ENCODE data around the gene RAB4B.
A peak's percentile ranks its signal among the peaks of the same experiment; 100 is the strongest.

The RAB4B gene

DNA sequence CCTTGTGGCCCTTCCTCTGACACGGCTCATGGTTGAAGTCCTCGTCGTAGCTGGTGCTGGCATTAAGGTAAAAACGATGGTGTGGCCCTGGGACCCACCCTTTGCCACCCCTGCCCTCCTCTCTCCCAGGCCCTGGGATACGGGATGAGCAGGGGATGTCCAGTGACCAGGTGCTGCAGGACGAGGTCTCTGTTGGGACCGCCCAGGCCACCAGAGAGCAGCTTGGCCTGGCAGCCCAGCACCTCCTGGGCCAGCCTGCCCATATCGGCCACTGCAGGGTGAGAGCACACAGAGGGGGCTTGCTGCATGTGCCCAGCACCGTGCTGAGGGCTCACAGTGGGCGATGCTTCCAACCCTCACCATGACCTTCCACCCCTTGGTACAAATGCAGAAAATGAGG is 34.1 kb upstream of the RAB4B start:
- H3K4me3 ChIP-seq (ENCODE audit: control insufficient read depth, low read depth, low read length): no peak overlapping the region
- TF ChIP-seq, protein P1, sequence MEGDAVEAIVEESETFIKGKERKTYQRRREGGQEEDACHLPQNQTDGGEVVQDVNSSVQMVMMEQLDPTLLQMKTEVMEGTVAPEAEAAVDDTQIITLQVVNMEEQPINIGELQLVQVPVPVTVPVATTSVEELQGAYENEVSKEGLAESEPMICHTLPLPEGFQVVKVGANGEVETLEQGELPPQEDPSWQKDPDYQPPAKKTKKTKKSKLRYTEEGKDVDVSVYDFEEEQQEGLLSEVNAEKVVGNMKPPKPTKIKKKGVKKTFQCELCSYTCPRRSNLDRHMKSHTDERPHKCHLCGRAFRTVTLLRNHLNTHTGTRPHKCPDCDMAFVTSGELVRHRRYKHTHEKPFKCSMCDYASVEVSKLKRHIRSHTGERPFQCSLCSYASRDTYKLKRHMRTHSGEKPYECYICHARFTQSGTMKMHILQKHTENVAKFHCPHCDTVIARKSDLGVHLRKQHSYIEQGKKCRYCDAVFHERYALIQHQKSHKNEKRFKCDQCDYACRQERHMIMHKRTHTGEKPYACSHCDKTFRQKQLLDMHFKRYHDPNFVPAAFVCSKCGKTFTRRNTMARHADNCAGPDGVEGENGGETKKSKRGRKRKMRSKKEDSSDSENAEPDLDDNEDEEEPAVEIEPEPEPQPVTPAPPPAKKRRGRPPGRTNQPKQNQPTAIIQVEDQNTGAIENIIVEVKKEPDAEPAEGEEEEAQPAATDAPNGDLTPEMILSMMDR (conservative IDR thresholded peaks at IDR 0.05; ENCODE audit: control insufficient read depth, insufficient read depth, low read depth, low read length): no peak
- no peak for DNase-seq (ENCODE audit: low read depth)

DNA sequence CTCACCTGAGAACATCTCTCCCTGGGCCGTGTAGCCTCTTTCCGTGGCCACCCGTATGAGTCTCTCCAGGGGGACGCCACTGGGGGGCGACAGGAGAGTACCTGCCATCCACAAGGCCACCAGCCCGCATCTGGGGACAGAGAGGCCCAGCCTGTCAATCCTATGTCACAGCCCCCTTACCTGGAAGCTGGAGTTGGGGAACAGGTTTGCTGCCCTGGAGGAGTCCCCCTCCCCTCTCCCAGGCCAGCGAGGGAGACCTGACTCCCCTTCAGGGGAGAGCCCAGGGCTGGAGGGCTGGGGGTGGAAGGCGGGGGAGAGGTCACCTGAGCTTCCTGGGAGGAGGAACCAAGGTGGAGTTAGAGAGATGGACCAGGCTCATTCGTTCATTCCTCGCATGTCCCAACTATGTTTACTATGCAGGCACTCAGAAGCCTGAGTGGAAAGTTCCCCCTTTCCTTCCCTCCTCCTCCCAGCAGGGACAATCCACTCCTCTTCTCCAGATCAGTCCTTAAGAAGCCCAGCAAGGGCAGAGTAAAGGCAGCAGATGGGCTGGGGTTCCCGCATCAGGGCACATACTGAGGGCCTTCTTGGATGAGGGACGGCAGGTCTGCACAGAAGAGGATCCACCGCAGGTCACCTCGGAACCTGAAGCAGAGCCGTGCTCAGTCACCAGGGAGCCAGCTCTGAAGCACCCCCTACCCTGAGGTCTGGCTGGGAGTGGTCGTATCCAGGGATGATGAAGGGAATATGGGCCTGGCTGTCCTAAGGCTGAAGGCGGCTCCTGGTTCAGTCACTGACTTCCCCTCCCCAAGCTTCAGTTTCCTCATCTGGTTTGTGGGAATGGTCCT is 33.3 kb upstream of the RAB4B start:
- H3K4me3 ChIP-seq (ENCODE audit: control insufficient read depth, low read depth, low read length): no peak overlapping the region
- TF ChIP-seq, protein P1 (conservative IDR thresholded peaks at IDR 0.05; ENCODE audit: control insufficient read depth, insufficient read depth, low read depth, low read length): no peak
- DNase-seq (ENCODE audit: low read depth): no peak

DNA sequence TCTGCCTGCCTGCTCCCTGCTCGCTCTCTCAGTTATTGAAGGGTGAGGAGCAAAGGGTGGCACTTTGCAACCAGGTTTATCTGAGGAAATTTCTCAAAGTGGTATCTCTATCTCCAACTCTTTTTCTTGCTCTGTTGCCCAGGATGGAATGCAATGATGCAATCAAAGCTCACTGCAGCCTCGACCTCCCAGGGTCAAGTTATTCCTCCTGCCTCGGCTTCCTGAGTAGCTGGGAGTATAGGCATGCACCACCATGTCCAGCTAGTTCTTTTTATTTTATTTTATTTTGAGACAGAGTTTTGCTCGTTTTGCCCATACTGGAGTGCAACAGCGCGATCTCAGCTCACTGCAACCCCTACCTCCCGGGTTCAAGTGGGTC is 32.7 kb upstream of the RAB4B start:
- TF ChIP-seq, protein P1 (conservative IDR thresholded peaks at IDR 0.05; ENCODE audit: control insufficient read depth, insufficient read depth, low read depth, low read length): no peak
- H3K4me3 ChIP-seq (ENCODE audit: control insufficient read depth, low read depth, low read length): no peak overlapping the region
- DNase-seq (ENCODE audit: low read depth): peak; percentile 51

DNA sequence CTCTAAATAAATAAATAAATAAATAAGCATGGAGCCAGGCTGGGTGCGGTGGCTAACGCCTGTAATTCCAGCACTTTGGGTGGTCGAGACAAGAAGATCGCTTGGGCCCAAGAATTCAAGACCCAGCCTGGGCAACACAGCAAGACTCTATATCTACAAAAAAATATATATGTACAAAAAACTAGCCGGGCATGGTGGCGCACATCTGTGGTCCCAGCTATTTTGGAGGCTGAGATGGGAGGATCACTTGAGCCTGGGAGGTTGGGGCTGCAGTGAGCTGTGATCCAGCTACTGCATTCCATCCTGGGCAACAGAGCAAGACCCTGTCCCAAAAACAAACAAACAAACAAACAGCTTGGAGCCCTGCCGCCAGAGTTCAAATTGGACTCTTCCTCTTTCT is 30.5 kb upstream of the RAB4B start:
- DNase-seq (ENCODE audit: low read depth): no peak
- TF ChIP-seq, protein P1 (conservative IDR thresholded peaks at IDR 0.05; ENCODE audit: control insufficient read depth, insufficient read depth, low read depth, low read length): no peak
- H3K4me3 ChIP-seq (ENCODE audit: control insufficient read depth, low read depth, low read length): no peak overlapping the region

DNA sequence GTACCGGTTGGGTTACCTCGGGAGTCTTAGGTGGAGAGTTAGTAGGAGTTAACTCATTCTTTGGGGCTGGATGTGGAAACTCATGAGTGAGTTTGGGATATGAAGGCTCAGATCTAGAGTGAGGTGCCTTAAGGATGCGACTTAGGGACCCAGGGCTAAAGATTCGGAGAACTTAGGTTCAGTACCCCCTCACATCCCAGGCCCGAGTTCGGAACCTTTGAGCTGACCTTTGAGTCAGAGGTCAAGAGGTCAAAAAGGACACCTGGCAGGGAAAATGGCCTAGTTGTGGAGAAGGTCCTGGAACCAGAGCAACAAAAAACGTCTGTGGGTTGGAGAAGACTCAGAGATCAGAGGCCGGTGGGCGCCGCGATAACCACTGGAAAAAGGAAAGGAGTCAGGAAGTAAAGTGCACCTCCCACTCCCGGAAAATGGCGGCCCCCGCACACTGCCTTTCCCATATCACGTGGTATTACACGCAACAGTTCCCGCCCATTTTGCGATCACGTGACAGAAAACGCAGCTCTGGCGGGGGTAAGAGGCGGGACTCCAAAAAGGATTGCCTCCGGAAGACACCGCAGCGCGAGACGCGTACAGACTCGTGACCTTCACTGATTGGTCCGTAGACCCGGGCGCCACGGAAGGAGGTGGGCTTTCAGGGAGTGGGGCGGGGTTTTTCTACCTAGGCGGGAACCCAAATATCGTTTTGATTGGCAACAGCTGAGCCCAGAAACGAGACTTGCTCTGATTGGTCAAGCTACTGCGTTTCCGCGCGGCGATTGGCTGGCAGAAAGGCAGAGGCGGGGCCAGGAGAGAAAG is 27.8 kb upstream of the RAB4B start, which contains the start of gene ACTMAP:
Gene ACTMAP (minus strand): TSS at position 420 of the 816 bp plus-strand sequence. CDS start 674 bp downstream, outside the sequence.
- TF ChIP-seq, protein P1 (conservative IDR thresholded peaks at IDR 0.05; ENCODE audit: control insufficient read depth, insufficient read depth, low read depth, low read length): no peak
- H3K4me3 ChIP-seq (ENCODE audit: control insufficient read depth, low read depth, low read length): peak within 1 kb of the TSS; percentile 79
- peak; percentile 100 for DNase-seq (ENCODE audit: low read depth)

DNA sequence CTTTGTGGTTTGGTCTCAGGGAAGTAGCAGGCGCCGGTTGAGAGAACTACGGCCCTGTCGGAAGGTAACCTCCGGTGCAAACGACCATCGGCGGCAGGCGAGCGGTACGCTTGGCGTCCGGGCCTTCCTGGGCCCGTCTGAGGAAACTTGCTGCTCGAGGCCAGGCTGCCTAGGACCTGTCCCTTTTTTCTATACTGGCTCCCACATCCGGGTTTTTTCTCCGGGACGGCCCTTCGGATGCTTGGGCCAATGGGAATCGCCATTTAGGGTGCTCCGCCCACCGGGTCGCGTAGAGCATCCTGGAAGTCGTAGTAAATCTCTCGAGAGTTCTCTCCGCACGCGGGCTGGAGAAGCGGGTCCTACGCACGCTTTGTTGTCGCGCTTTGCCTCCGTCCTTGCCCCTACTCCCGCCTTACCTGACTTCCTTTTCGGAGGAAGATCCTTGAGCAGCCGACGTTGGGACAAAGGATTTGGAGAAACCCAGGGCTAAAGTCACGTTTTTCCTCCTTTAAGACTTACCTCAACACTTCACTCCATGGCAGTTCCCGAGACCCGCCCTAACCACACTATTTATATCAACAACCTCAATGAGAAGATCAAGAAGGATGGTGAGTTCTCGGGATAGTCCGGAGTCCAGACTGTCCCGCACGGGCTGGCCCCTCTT is 27.0 kb upstream of the RAB4B start, which contains the start of gene SNRPA:
Gene SNRPA (plus strand): TSS at position 330 of the 664 bp plus-strand sequence. CDS start 206 bp downstream, at position 536.
- TF ChIP-seq, protein P1 (conservative IDR thresholded peaks at IDR 0.05; ENCODE audit: control insufficient read depth, insufficient read depth, low read depth, low read length): no peak
- DNase-seq (ENCODE audit: low read depth): peak; percentile 97
- peak within 1 kb of the TSS; percentile 79 for H3K4me3 ChIP-seq (ENCODE audit: control insufficient read depth, low read depth, low read length)
